IMR-90 (cell line): ENCODE results near the gene ITGB5. TPM values are rescaled to one million over a fixed set of nuclear protein-coding genes. Genes with fewer than 3 reads are reported as not detected.

ENCODE experiments used
- microRNA-seq, 2 experiments: library from miRNA; stranded (forward) in 1 of 2; unstranded in 1 of 2; fragments of 10-50 nt in 1 of 2; fragments of <30 nt in 1 of 2; gene quantifications in 1 of 2; microRNA quantifications in 1 of 2; one replicate each; pipeline versions ENCODE3 to v1.1.0; 2013 to 2020; ENCODE audit not compliant: insufficient read depth in 1 of 2, insufficient read length in 1 of 2, unreplicated experiment in 1 of 2
- polyA plus RNA-seq, 3 experiments: library from polyadenylated mRNA; depleted of rRNA; stranded (reverse); fragments of >200 nt; gene quantifications; 2 replicates each; pipeline ENCODE4 v1.2.3, GENCODE V29; 2012; ENCODE audit warnings: low replicate concordance in 1 of 3
- small RNA-seq, 5 experiments: library from RNA; depleted of rRNA; stranded (forward); fragments of <200 nt; gene quantifications; one replicate each; pipeline ENCODE3, GENCODE V24; 2012
- total RNA-seq: library from RNA; depleted of rRNA; stranded (reverse); fragments of >200 nt; gene quantifications from 2 replicates; pipeline ENCODE4 v1.2.3, GENCODE V29; 2012; rRNA removed

ITGB5 gene
- total and polyA plus RNA-seq, 2 of the 4 experiments (the other 2 are of a cell fraction), result 85.0 to 101 TPM

Small RNAs within 50 kb of the gene (microRNA-seq; reads per million reads assigned to microRNA genes)
- 0 to 0.37 reads per million in 2 experiments for gene MIR544B

Small RNAs within 50 kb of the gene (small RNA-seq; reads per million reads assigned to genes)
- gene MIR544B, result 0 reads per million in 5 experiments

Other genes starting within 250 kb of the ITGB5 start
- gene UMPS, start 156.9 kb downstream of the ITGB5 start, total RNA-seq, result 26.7 and 40.5 TPM in 2 replicates
- 18.7 and 21.5 TPM in 2 replicates for gene UMPS, start 156.9 kb downstream of the ITGB5 start, polyA plus RNA-seq (2012; rRNA removed)
- not detected in 2 replicates for gene MUC13, start 47.4 kb upstream of the ITGB5 start, total RNA-seq
- not detected in 2 replicates for gene MUC13, start 47.4 kb upstream of the ITGB5 start, polyA plus RNA-seq (2012; rRNA removed)
- 23.9 and 25.6 TPM in 2 replicates for gene HEG1, start 168.6 kb upstream of the ITGB5 start, total RNA-seq
- gene HEG1, start 168.6 kb upstream of the ITGB5 start, polyA plus RNA-seq (2012; rRNA removed), result 36.3 and 43.4 TPM in 2 replicates